SHP77 (cell line): ENCODE results near the gene EPHA2.
A peak's percentile ranks its signal among the peaks of the same experiment; 100 is the strongest.

Experiments
- DNase-seq, 2 experiments: peaks; one replicate each; lab custom pipeline; 2025; lab: John Stamatoyannopoulos, UW

Gene EPHA2

GRCh38 chr1:16092097-16092922 is 63.6 kb downstream of the EPHA2 start:
- no peak for DNase-seq

GRCh38 chr1:16091296-16091695 is 64.6 kb downstream of the EPHA2 start:
- DNase-seq, result no peak

GRCh38 chr1:16090076-16090826 is 65.6 kb downstream of the EPHA2 start:
- no peak for DNase-seq

- no peak for DNase-seq
Measured at GRCh38 chr1:16088996-16089395, 66.9 kb downstream of the EPHA2 start.

GRCh38 chr1:16088351-16088911 is 67.4 kb downstream of the EPHA2 start:
- DNase-seq, result no peak

GRCh38 chr1:16087733-16088132 is 68.1 kb downstream of the EPHA2 start:
- no peak for DNase-seq

GRCh38 chr1:16085522-16085921 is 70.3 kb downstream of the EPHA2 start:
- no peak for DNase-seq

- no peak for DNase-seq
Measured at GRCh38 chr1:16083486-16083885, 72.4 kb downstream of the EPHA2 start.

GRCh38 chr1:16082283-16083038 is 73.4 kb downstream of the EPHA2 start:
- peak; percentile 49 to 51 for DNase-seq

- DNase-seq, result no peak
Measured at GRCh38 chr1:16081636-16082035, 74.2 kb downstream of the EPHA2 start.

GRCh38 chr1:16080422-16081150 is 75.3 kb downstream of the EPHA2 start:
- DNase-seq, result no peak

GRCh38 chr1:16078925-16079656 is 76.8 kb downstream of the EPHA2 start:
- DNase-seq, result peak; percentile 48 to 61

GRCh38 chr1:16077406-16078245 is 78.2 kb downstream of the EPHA2 start:
- DNase-seq, result peak in 1 of 2 experiments; percentile 40

- DNase-seq, result peak in 1 of 2 experiments; percentile 61
Measured at GRCh38 chr1:16076865-16077238, 79.0 kb downstream of the EPHA2 start.

GRCh38 chr1:16076031-16076864 is 79.6 kb downstream of the EPHA2 start:
- peak; percentile 52 to 74 for DNase-seq

- no peak for DNase-seq
Measured at GRCh38 chr1:16075337-16076030, 80.4 kb downstream of the EPHA2 start.
